ENCODE measurements around the gene CELF4.

DNA sequence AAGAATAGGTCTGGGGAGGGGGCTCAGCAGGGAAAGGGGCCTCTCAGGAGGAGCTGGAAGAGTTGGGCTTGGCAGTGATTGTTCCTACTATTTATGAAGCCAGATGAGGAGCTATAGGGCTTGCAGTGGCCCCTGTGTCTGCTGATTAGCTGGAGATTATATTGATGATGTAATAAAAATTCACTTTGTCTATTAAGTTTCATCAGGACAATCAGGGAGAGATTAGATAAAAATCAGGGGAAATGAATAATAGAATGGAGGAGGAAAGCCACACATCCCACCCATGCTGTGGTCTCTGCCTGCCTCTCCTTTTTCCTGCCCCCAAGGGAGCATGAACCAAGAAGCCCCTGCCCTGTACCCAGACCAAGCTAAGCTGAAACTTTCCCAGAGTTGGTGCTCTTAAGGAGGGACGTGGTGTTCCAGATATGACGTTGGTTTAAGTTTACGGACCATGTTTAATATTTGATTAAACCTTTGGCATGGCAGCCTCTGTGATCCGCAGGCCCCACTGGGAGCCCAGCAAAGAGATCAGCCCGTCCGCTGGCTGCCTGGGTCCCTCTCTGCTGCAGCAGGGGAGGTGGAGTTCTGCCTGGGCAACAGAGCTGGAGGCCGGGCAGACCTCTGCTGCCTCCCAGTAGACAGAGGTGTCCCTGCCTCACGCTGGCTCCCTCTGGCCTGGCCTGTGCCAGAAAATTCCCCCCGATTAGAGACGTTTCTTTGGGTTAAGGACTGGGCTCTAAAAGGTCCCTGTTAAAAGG, 15.3 kb downstream of the CELF4 start:
- TF ChIP-seq, protein P1, sequence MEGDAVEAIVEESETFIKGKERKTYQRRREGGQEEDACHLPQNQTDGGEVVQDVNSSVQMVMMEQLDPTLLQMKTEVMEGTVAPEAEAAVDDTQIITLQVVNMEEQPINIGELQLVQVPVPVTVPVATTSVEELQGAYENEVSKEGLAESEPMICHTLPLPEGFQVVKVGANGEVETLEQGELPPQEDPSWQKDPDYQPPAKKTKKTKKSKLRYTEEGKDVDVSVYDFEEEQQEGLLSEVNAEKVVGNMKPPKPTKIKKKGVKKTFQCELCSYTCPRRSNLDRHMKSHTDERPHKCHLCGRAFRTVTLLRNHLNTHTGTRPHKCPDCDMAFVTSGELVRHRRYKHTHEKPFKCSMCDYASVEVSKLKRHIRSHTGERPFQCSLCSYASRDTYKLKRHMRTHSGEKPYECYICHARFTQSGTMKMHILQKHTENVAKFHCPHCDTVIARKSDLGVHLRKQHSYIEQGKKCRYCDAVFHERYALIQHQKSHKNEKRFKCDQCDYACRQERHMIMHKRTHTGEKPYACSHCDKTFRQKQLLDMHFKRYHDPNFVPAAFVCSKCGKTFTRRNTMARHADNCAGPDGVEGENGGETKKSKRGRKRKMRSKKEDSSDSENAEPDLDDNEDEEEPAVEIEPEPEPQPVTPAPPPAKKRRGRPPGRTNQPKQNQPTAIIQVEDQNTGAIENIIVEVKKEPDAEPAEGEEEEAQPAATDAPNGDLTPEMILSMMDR (IDR thresholded peaks at IDR 0.05) = no peak
- TF ChIP-seq POLR2A (IDR thresholded peaks at IDR 0.05) = no peak
- no peak for TF ChIP-seq POLR2AphosphoS5 (IDR thresholded peaks at IDR 0.05)
- TF ChIP-seq EP300 (IDR thresholded peaks at IDR 0.05) = no peak
